Measurements from ENCODE around the gene ADAM11.

DNA sequence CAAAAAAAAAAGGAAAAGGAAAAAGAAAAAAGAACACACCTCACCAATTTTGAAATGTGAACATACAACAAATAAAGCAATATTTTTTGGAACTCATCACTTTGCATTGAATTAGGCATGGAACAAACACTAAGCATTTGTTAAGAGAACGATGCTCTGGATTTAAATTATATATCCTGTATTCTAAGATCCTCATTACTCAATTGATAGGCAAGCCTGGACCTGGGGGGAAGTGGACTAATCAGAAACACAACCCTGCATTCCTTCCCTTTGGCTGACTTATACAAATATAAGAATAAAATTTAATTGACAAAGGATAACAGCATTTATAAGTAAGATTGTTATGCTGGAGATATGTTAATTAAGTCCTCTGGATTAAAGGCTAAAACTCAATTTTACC is 69.1 kb downstream of the ADAM11 start:
- TF ChIP-seq, protein P1, sequence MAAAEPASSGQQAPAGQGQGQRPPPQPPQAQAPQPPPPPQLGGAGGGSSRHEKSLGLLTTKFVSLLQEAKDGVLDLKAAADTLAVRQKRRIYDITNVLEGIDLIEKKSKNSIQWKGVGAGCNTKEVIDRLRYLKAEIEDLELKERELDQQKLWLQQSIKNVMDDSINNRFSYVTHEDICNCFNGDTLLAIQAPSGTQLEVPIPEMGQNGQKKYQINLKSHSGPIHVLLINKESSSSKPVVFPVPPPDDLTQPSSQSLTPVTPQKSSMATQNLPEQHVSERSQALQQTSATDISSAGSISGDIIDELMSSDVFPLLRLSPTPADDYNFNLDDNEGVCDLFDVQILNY (CRISPR knock-in tag; IDR thresholded peaks at IDR 0.05): no peak
- TF ChIP-seq REST (IDR thresholded peaks at IDR 0.05; ENCODE audit: borderline replicate concordance) (no peak), REST (CRISPR knock-in tag; IDR thresholded peaks at IDR 0.05; ENCODE audit: low read depth) (no peak), RCOR1 (IDR thresholded peaks at IDR 0.05; ENCODE audit: borderline replicate concordance in 1 of 2, low read depth in 2 of 2, low read length in 2 of 2) (no peak), E2F4 (CRISPR knock-in tag; IDR thresholded peaks at IDR 0.05; ENCODE audit: low read depth) (no peak), KAT7 (CRISPR knock-in tag; IDR thresholded peaks at IDR 0.05; ENCODE audit: borderline replicate concordance) (no peak), BACH1 (tag; IDR thresholded peaks at IDR 0.05) (no peak), DNMT1 (IDR thresholded peaks at IDR 0.05) (no peak), ZNF512 (tag; IDR thresholded peaks at IDR 0.05) (no peak)
- TF ChIP-seq, protein P2, sequence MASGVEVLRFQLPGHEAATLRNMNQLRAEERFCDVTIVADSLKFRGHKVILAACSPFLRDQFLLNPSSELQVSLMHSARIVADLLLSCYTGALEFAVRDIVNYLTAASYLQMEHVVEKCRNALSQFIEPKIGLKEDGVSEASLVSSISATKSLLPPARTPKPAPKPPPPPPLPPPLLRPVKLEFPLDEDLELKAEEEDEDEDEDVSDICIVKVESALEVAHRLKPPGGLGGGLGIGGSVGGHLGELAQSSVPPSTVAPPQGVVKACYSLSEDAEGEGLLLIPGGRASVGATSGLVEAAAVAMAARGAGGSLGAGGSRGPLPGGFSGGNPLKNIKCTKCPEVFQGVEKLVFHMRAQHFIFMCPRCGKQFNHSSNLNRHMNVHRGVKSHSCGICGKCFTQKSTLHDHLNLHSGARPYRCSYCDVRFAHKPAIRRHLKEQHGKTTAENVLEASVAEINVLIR (CRISPR knock-in tag; IDR thresholded peaks at IDR 0.05): no peak
- TF ChIP-seq, protein P3, sequence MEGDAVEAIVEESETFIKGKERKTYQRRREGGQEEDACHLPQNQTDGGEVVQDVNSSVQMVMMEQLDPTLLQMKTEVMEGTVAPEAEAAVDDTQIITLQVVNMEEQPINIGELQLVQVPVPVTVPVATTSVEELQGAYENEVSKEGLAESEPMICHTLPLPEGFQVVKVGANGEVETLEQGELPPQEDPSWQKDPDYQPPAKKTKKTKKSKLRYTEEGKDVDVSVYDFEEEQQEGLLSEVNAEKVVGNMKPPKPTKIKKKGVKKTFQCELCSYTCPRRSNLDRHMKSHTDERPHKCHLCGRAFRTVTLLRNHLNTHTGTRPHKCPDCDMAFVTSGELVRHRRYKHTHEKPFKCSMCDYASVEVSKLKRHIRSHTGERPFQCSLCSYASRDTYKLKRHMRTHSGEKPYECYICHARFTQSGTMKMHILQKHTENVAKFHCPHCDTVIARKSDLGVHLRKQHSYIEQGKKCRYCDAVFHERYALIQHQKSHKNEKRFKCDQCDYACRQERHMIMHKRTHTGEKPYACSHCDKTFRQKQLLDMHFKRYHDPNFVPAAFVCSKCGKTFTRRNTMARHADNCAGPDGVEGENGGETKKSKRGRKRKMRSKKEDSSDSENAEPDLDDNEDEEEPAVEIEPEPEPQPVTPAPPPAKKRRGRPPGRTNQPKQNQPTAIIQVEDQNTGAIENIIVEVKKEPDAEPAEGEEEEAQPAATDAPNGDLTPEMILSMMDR (IDR thresholded peaks at IDR 0.05 in 2 of 3, conservative IDR thresholded peaks at IDR 0.05 in 1 of 3; ENCODE audit: insufficient read depth in 2 of 3, low read depth in 1 of 3, low read length in 3 of 3): no peak
